Parathyroid adenoma (tissue), 2 donors: ENCODE results near the gene MLLT3.

ENCODE experiments used
- H2AFZ ChIP-seq: fragments of 300-600 bp; sonication (generic); one replicate; pipeline ENCODE4 v1.7.0; 2017; ENCODE audit warnings: antibody characterized with exemption, mild to moderate bottlenecking
- H3K27ac ChIP-seq: fragments of 300-600 bp; sonication (generic); one replicate; pipeline ENCODE4 v1.7.0; 2017
- H3K27me3 ChIP-seq: fragments of 300-600 bp; sonication (generic); one replicate; pipeline ENCODE4 v1.7.0; 2017; ENCODE audit warnings: low read length; ENCODE audit not compliant: control insufficient read depth, insufficient read depth
- H3K36me3 ChIP-seq: fragments of 300-600 bp; sonication (generic); one replicate; pipeline ENCODE4 v1.7.0; 2017; ENCODE audit warnings: low read length; ENCODE audit not compliant: control insufficient read depth, insufficient read depth
- H3K4me1 ChIP-seq: fragments of 300-600 bp; sonication (generic); one replicate; pipeline ENCODE4 v1.7.0; 2017; ENCODE audit warnings: control low read depth
- H3K4me2 ChIP-seq: fragments of 300-600 bp; sonication (generic); one replicate; pipeline ENCODE4 v1.7.0; 2017; ENCODE audit warnings: low read length
- H3K4me3 ChIP-seq: fragments of 300-600 bp; sonication (generic); one replicate; pipeline ENCODE4 v1.7.0; 2017; ENCODE audit warnings: low read depth, low read length
- H3K79me2 ChIP-seq: fragments of 300-600 bp; sonication (generic); one replicate; pipeline ENCODE4 v1.7.0; 2017; ENCODE audit warnings: control low read depth
- H3K9ac ChIP-seq: fragments of 300-600 bp; sonication (generic); one replicate; pipeline ENCODE4 v1.7.0; 2017; ENCODE audit warnings: mild to moderate bottlenecking
- H3K9me3 ChIP-seq: fragments of 300-600 bp; sonication (generic); one replicate; pipeline ENCODE4 v1.7.0; 2017; ENCODE audit warnings: low read length; ENCODE audit not compliant: control insufficient read depth
- TF ChIP-seq, protein P1 (sequence below): fragments of 300-600 bp; sonication (generic); IDR thresholded peaks from one replicate; pipeline ENCODE4 v1.7.0; 2017; ENCODE audit warnings: antibody characterized with exemption, mild to moderate bottlenecking
- donor health status: primary hyperparathyroidism.

The MLLT3 gene

DNA sequence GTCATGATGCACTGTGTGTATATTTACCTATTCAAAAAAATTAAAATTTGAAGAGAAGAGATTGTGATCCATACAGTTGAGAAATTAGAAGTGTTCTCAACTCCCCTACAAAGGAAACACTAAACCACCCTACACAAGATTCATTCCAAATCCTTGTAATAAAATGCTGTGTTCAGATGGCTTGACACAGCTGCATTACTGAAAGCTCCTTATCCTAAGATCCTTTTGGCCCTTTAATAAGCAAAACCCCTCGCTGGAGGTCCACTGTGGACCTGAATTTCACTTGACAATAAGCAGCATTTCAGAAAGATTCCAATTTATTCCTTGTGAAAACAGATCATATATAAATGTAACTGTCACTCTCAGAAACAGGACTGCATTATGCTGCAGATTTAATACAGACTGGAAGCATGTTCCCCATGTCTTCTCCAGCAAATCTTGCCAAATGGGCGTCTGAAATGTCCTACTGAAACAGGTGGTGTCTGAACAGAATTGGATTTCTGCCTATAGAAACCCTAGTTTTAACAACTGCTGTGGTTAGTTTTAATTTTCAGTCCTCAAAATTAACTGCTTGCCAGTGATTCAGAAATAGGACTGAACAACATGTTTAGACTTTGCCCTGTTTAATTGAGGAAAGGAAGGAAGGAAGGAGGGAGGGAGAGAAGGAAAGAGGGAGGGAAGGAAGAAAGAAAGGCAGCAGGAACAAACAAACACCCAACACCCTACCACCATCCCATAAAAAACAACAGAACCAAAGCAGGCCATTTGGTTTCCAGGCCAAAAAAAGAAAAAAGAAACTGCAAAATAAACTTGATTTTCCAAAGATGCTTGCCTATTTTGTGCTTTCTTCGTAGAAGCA lies 179.6 kb downstream of the MLLT3 start:
- no peak overlapping the region for H3K27ac ChIP-seq
- no peak overlapping the region for H3K4me3 ChIP-seq
- H3K9ac ChIP-seq, result no peak overlapping the region
- no peak overlapping the region for H2AFZ ChIP-seq
- H3K9me3 ChIP-seq, result no peaks in the 10 kb centered on the region
- H3K4me2 ChIP-seq, result no peak overlapping the region
- TF ChIP-seq, protein P1, sequence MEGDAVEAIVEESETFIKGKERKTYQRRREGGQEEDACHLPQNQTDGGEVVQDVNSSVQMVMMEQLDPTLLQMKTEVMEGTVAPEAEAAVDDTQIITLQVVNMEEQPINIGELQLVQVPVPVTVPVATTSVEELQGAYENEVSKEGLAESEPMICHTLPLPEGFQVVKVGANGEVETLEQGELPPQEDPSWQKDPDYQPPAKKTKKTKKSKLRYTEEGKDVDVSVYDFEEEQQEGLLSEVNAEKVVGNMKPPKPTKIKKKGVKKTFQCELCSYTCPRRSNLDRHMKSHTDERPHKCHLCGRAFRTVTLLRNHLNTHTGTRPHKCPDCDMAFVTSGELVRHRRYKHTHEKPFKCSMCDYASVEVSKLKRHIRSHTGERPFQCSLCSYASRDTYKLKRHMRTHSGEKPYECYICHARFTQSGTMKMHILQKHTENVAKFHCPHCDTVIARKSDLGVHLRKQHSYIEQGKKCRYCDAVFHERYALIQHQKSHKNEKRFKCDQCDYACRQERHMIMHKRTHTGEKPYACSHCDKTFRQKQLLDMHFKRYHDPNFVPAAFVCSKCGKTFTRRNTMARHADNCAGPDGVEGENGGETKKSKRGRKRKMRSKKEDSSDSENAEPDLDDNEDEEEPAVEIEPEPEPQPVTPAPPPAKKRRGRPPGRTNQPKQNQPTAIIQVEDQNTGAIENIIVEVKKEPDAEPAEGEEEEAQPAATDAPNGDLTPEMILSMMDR, result no peak
- H3K36me3 ChIP-seq, result no peaks in the 10 kb centered on the region
- H3K27me3 ChIP-seq, result no peaks in the 10 kb centered on the region
- H3K79me2 ChIP-seq, result no peaks in the 10 kb centered on the region
- H3K4me1 ChIP-seq, result no peaks in the 10 kb centered on the region

DNA sequence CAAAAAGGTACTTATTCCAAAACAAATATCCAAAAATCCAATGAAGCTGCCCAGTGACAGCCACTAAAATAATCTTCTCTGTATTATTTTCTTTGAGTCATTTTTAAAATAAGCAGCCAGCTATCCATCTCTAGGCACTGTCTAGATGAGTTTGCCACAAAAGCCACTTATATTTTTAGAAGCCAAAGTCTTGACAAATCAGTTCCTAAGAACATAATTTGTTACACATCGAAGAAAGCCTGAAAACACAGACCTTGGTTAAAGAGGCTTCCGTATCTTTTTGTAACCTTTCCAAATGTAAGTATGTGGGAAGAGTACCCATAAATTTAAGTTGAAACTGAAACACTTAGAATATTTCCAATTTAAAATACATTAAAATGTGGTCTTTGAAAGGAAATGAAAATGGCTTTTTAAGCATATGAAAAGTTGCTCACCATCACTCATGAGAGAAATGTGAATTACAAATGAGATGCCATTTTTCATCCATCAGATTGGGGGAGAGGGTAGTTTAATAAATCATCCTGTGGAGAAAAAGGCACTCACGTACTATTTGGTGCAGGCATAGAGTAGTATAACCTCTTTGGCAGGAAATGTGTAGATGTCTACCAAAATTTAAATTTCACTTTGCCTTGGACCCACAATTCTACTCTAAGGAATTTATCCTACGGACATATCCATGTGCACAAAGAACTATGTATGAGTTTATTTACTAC lies 180.4 kb downstream of the MLLT3 start:
- Histone ChIP-seq H3K4me1 (no peaks in the 10 kb centered on the region), H3K9me3 (no peaks in the 10 kb centered on the region), H3K36me3 (no peaks in the 10 kb centered on the region), H3K4me3 (no peak overlapping the region), H2AFZ (no peak overlapping the region), H3K27ac (no peak overlapping the region), H3K79me2 (no peaks in the 10 kb centered on the region), H3K27me3 (no peaks in the 10 kb centered on the region), H3K4me2 (no peak overlapping the region), H3K9ac (no peak overlapping the region)
- TF ChIP-seq, protein P1, result no peak

DNA sequence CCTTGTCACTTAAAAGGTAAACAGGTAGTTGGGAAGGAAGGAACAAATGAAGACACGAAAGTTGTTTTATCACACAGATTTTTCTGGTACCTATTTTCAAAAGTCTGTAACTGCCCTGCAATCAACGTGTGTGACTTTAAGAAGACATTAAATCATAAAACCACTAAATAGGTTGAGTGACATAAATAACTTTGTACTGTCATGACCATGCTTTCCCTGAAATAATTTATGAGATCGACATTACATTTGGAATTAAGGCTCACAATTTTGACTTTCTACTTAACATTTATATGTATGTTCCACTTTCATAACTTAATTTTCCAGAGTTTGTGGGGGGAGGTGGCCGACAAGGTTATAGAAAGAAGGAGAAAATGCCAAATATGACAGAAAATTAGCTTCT lies 181.1 kb downstream of the MLLT3 start:
- no peak overlapping the region for H3K4me3 ChIP-seq

DNA sequence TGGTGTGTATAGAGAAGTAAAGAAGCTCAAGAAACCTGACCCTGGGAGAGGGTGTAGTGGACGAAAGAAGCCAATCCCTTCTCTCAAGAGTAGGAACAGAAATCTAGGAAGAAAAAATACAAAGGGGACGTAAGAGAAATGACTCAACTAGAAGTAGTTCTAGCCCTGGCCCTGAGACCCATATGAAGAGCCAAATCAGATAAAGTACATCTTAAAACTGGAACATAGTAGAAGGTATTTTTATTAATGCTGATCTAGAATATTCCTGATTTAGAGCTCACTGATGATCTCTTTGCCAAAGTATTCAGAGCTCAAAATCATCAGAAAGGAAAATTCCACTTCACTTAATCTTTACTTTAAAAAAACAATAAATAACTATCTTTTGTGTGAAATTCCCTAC lies 184.8 kb downstream of the MLLT3 start:
- Histone ChIP-seq H3K27ac (no peak overlapping the region), H3K4me2 (no peak overlapping the region), H3K4me1 (no peaks in the 10 kb centered on the region), H3K36me3 (no peaks in the 10 kb centered on the region), H3K9ac (no peak overlapping the region), H3K9me3 (no peaks in the 10 kb centered on the region), H3K4me3 (no peak overlapping the region), H2AFZ (no peak overlapping the region), H3K79me2 (no peaks in the 10 kb centered on the region), H3K27me3 (no peaks in the 10 kb centered on the region)
- TF ChIP-seq, protein P1, result no peak

More for the DNA sequence above, 181.1 kb downstream of the MLLT3 start:
- no peaks in the 10 kb centered on the region for H3K27me3 ChIP-seq
- no peaks in the 10 kb centered on the region for H3K9me3 ChIP-seq
- H3K9ac ChIP-seq, result no peak overlapping the region
- H3K36me3 ChIP-seq, result no peaks in the 10 kb centered on the region
- H3K27ac ChIP-seq, result no peak overlapping the region
- H3K4me1 ChIP-seq, result no peaks in the 10 kb centered on the region
- TF ChIP-seq, protein P1, result no peak
- no peaks in the 10 kb centered on the region for H3K79me2 ChIP-seq
- no peak overlapping the region for H3K4me2 ChIP-seq
- no peak overlapping the region for H2AFZ ChIP-seq
